Lung (tissue), 12 donors: Measurements from ENCODE around the gene B3GALT4. TPM values are rescaled to one million over a fixed set of nuclear protein-coding genes. Genes with fewer than 3 reads are reported as not detected.

Experiments
- ATAC-seq: fragments of 200-7000 bp; cut with Tn5 transposase; one replicate; pipeline ENCODE4 v1.9.1; 2020; ENCODE audit warnings: moderate number of reproducible peaks; ENCODE audit not compliant: insufficient read depth, low FRiP score
- DNase-seq, 3 donors: peaks; one replicate each; pipeline ENCODE4 v3.0.0-alpha.2; 2013 to 2017
- H3K27ac ChIP-seq, 2 donors: one replicate each; pipeline ENCODE4 v1.5.1; 2013; ENCODE audit warnings: mild to moderate bottlenecking in 2 of 2, moderate library complexity in 2 of 2, control low read depth in 1 of 2, inconsistent platforms in 1 of 2, low read depth in 1 of 2, low read length in 1 of 2
- H3K27me3 ChIP-seq, 3 donors: one replicate each; pipeline ENCODE4 v1.5.1; 2013; ENCODE audit warnings: low read length in 2 of 3; ENCODE audit not compliant: control insufficient read depth in 3 of 3, insufficient read depth in 3 of 3
- H3K36me3 ChIP-seq, 4 donors: one replicate each; pipeline ENCODE4 v1.5.1; 2013; ENCODE audit warnings: low read length in 4 of 4, mild to moderate bottlenecking in 1 of 4, moderate library complexity in 1 of 4; ENCODE audit not compliant: control insufficient read depth in 4 of 4, insufficient read depth in 4 of 4
- H3K4me1 ChIP-seq, 5 donors: one replicate each; pipeline ENCODE4 v1.5.1; 2013; ENCODE audit warnings: low read length in 5 of 5, mild to moderate bottlenecking in 2 of 5, moderate library complexity in 1 of 5; ENCODE audit not compliant: control insufficient read depth in 5 of 5, insufficient read depth in 5 of 5
- H3K4me3 ChIP-seq: one replicate; pipeline ENCODE4 v1.5.1; 2013; ENCODE audit warnings: mild to moderate bottlenecking, control low read depth, moderate library complexity
- H3K9ac ChIP-seq, 2 donors: one replicate each; pipeline ENCODE4 v1.5.1; 2013; ENCODE audit warnings: low read length in 2 of 2, control low read depth in 1 of 2; ENCODE audit not compliant: insufficient read depth in 1 of 2
- H3K9me3 ChIP-seq, 4 donors: one replicate each; pipeline ENCODE4 v1.5.1; 2013; ENCODE audit warnings: low read length in 3 of 4, mild to moderate bottlenecking in 1 of 4, moderate library complexity in 1 of 4; ENCODE audit not compliant: control insufficient read depth in 4 of 4, insufficient read depth in 3 of 4
- WGBS, 2 donors: extraction: QIAGEN DNeasy Blood & Tissue Kit; methylation state at CpG; one replicate each; pipeline ENCODE4 v1.1.7; 2013; 5-methylcytosine and 5-hydroxymethylcytosine counted together
- polyA plus RNA-seq, 2 donors: library from polyadenylated mRNA; stranded (reverse); fragments of 200-250 nt; gene quantifications; one replicate each; pipeline ENCODE4 v1.2.1, GENCODE V29; 2013
- total RNA-seq, 2 donors: library from RNA; depleted of rRNA in 1 of 2; stranded (reverse); fragments of >200 nt in 1 of 2; gene quantifications; one replicate each; pipeline ENCODE4 v1.2.1, GENCODE V29; 2014 to 2021
- TF ChIP-seq, protein P1 (sequence below): IDR thresholded peaks from 2 replicates; pipeline ENCODE4 v1.5.1; 2012; ENCODE audit warnings: mild to moderate bottlenecking; ENCODE audit errors: control extremely low read depth, extremely low read depth
- donor health status: control.
- donor health status: control.
- donor health status: Bipolar disorder and iron deficiency.
- donor health status: healthy.
- donor health status: DM: yes; HTN: yes; CAD: no.

Gene B3GALT4
- total and polyA plus RNA-seq, 4 donors = 6.8 to 19.0 (median 14.0) TPM

DNA sequence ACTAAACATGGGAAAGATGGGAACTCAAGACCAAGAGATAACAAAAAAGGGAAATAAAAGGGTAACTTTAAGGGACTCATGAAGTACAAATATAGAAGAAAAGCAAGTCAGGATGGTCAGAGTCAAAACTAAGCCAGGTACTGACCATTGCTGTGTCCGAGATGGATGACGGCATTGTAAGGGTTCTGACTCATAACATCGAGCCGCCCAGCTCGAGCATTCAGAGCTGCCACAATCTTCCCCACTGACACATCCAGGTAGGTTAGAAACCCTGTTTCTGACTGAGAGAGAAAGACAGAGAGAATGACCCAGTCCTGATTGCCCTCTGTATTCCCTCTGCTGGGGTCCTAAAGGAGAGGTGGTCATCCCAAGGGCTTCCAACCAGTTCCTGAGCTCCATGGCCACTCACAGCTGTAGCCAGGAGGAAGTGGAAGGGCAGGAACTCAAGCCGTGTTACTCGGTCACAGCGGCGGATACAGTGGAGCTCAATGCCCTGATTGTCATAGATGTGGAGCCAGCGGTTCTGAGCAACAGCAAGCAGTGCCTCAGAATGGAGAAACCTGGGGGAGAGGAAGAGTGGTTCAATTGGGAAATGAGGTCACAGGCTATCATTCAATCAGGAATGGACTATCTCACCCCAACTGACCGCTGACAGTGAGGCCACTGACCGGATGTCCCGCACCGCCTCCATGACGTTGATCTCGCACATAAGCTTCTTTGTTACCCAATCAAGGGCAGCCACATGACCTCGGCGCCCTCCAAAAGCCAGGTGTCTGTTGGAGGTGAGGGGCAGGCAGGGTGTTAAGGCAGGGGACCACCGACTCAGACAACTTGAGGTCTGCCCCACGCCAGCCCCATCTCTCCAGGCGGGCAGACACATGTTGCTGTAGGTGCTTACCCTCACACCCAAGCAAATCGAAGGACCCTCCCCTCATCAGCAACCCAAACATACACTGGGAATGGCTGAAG is 10.3 kb downstream of the B3GALT4 start:
- no peaks in the 10 kb centered on the region for H3K27me3 ChIP-seq
- ATAC-seq (no peak), DNase-seq (no peak)
- no peak overlapping the region for H3K4me3 ChIP-seq
- TF ChIP-seq, protein P1, sequence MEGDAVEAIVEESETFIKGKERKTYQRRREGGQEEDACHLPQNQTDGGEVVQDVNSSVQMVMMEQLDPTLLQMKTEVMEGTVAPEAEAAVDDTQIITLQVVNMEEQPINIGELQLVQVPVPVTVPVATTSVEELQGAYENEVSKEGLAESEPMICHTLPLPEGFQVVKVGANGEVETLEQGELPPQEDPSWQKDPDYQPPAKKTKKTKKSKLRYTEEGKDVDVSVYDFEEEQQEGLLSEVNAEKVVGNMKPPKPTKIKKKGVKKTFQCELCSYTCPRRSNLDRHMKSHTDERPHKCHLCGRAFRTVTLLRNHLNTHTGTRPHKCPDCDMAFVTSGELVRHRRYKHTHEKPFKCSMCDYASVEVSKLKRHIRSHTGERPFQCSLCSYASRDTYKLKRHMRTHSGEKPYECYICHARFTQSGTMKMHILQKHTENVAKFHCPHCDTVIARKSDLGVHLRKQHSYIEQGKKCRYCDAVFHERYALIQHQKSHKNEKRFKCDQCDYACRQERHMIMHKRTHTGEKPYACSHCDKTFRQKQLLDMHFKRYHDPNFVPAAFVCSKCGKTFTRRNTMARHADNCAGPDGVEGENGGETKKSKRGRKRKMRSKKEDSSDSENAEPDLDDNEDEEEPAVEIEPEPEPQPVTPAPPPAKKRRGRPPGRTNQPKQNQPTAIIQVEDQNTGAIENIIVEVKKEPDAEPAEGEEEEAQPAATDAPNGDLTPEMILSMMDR = no peak
- no peak overlapping the region for H3K27ac ChIP-seq
- no peak overlapping the region for H3K9ac ChIP-seq
- 92 to 94% methylated on average over 22 of the region's 22 CpGs for WGBS, 2 donors
- H3K36me3 ChIP-seq = peaks cover 8 to 28% (median 21%) of the 10 kb centered on the region in 4 donors
- H3K4me1 ChIP-seq = peaks cover 0 to 16% (median 15%) of the 10 kb centered on the region in 5 donors
- peaks cover 0 to 1% (median 0%) of the 10 kb centered on the region in 4 donors for H3K9me3 ChIP-seq

DNA sequence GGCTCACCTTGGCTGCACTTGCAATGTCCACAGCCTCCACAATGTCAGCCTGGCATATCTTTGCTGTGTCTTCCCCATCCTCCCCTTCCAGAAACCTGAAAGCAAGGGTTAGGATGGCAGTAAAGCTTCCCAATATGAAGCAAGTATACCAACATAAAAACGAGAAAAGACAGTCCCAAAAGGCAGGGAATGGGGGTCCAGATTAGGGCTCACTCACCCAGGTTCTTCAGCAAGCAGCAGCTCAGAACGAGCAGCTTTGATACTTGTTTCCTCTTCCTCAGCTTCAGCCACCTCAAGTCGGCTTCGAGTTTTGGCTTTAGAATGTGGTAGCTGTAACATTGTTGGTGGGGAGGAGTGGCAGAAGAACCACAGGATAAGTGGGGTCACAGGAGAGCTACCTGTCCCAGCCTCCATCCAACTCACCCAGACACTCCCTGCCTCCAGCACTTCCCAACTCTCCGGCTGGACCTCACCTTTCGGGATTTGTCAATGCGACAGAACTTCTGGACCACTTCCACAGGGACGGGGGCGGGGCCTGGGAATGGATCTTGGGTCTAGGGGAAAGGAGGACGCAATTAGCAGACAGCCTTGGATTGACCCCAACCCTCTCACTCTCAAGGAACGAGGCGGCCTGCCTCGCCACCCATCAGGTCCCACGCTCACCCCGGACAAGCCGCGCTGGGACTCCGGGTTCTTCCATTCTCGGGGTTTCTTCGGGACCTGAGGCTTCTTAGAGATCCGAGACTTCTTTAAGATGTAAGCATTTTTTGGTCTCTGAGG is 11.4 kb downstream of the B3GALT4 start:
- Histone ChIP-seq H3K4me3 (peak overlapping the region; percentile 86), H3K9me3 (peaks cover 0 to 1% (median 0%) of the 10 kb centered on the region in 4 donors), H3K36me3 (peaks cover 13 to 34% (median 24%) of the 10 kb centered on the region in 4 donors), H3K27ac (peak overlapping the region; percentile 43 to 65), H3K4me1 (peaks cover 0 to 16% (median 15%) of the 10 kb centered on the region in 5 donors), H3K27me3 (no peaks in the 10 kb centered on the region), H3K9ac (peak overlapping the region; percentile 44 to 46)
- WGBS, 2 donors = 10 to 12% methylated on average over 21 of the region's 21 CpGs
- ATAC-seq (no peak), DNase-seq (no peak)
- TF ChIP-seq, protein P1 = no peak

DNA sequence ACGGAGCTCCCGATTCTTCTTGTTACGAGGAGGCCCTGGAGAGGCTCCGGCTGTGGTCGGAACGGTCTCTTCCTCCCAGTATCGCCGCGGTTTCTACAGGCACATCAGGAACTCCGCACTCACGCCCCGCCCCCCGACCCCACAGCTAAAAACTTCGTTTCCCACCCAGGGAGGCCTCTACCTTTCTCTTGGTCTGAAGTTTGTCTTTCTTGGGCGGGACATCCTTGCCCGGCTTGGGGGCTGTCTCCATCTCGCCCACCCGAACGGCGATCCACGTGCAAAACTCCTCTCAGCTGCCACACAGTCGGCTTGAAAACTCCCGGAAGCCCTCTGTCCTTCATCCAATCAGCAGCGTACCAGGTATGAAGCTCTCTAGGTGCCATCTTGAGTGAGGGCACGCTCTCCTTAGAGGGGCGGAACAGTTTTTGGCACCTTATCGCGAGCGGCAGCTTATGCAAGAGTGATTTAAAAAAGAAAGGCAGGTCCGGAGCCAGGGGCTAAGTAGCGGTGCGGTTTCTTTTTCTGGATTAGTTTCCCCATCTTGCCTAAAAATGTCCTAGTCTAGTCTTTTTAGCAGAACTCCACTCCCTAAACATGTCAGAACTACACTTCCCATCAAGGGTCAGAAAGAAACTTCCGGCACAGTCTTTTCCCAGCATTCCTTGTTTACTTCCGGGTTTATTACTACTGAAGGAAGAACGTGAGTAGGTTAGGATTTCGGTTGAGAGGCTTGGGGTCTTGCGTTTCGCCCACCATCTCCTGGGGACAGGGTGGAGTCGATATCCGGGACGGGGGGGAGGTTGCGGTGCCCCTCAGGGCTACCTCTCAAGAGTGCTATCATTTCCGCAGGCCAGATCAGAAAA is 12.2 kb downstream of the B3GALT4 start, which contains the start of the genes PFDN6 and WDR46:
Gene PFDN6 (plus strand): TSS at position 681 of the 863 bp plus-strand sequence. CDS start 256 bp downstream, outside the sequence.
Gene WDR46 (minus strand): TSS at position 319 of the 863 bp plus-strand sequence. CDS start 69 bp downstream, at position 250.
- WGBS, 2 donors = 0% methylated on average over 43 of the region's 43 CpGs
- Histone ChIP-seq H3K27ac (peak within 1 kb of the TSS; percentile 43 to 65), H3K9ac (peak within 1 kb of the TSS; percentile 53 to 85), H3K4me3 (peak within 1 kb of the TSS; percentile 86), H3K27me3 (no peaks in the 10 kb centered on the region), H3K36me3 (peaks cover 15 to 38% (median 25%) of the 10 kb centered on the region in 4 donors), H3K9me3 (peaks cover 0 to 1% (median 0%) of the 10 kb centered on the region in 4 donors), H3K4me1 (peaks cover 0 to 16% (median 15%) of the 10 kb centered on the region in 5 donors)
- peak; percentile 86 to 96 (median 96) for DNase-seq
- peak; percentile 93 for ATAC-seq
- TF ChIP-seq, protein P1 = no peak
